Testis (tissue), 3 donors: Measurements from ENCODE around the gene UNC13B. TPM values are rescaled to one million over a fixed set of nuclear protein-coding genes. Genes with fewer than 3 reads are reported as not detected.
A peak's percentile ranks its signal among the peaks of the same experiment; 100 is the strongest.

ENCODE experiments used
- DNase-seq: peaks from one replicate; pipeline ENCODE4 v3.0.0-alpha.2; 2019
- H3K27ac ChIP-seq, 2 donors: fragments of 200-600 bp; sonication (generic); one replicate each; pipeline ENCODE4 v1.5.1; 2019
- H3K27me3 ChIP-seq: fragments of 200-600 bp; sonication (generic); one replicate; pipeline ENCODE4 v1.5.1; 2019
- H3K36me3 ChIP-seq: fragments of 200-600 bp; sonication (generic); one replicate; pipeline ENCODE4 v1.5.1; 2017; ENCODE audit warnings: low read depth; ENCODE audit errors: missing control alignments
- H3K4me1 ChIP-seq: fragments of 200-600 bp; sonication (generic); one replicate; pipeline ENCODE4 v1.5.1; 2019
- H3K4me3 ChIP-seq, 2 donors: fragments of 200-600 bp; sonication (generic); one replicate each; pipeline ENCODE4 v1.5.1; 2017 to 2019
- H3K9me3 ChIP-seq: fragments of 200-600 bp; sonication (generic); one replicate; pipeline ENCODE4 v1.5.1; 2017
- CTCF ChIP-seq, 3 experiments: fragments of 450-650 bp in 2 of 3; fragments of 200-600 bp in 1 of 3; sonication (generic) in 1 of 3; IDR thresholded peaks; one replicate each; pipeline ENCODE4 v1.5.1; 2016 to 2019; ENCODE audit warnings: antibody characterized with exemption in 3 of 3, mild to moderate bottlenecking in 2 of 3, moderate library complexity in 1 of 3
- POLR2A ChIP-seq: fragments of 450-650 bp; IDR thresholded peaks from one replicate; pipeline ENCODE4 v1.6.1; 2017; ENCODE audit warnings: antibody characterized with exemption, mild to moderate bottlenecking, moderate library complexity
- whole genome bisulfite sequencing, 2 donors: methylation state at CpG; one replicate each; pipeline ENCODE4 v1.1.5; 2018; 5-methylcytosine and 5-hydroxymethylcytosine counted together
- intact Hi-C: fragments of 100-400 bp; cut with DNase I; formaldehyde crosslinking; loops from one replicate; pipeline ENCODE4 v1.15.1; 2023; ENCODE audit warnings: low total_unique reads
- polyA plus RNA-seq: library from polyadenylated mRNA; stranded (reverse); fragments of 350-450 nt; fragmentation: Illumina TruSeq; extraction: RNeasy Lipid Tissue Mini Kit (QIAGEN cat#74804); gene quantifications from one replicate; pipeline ENCODE4 v1.2.3, GENCODE V29; 2014; ENCODE audit warnings: low read depth, low replicate concordance; ENCODE audit not compliant: insufficient read depth
- total RNA-seq, 2 donors: library from RNA; depleted of rRNA; stranded (reverse); fragments of >200 nt; gene quantifications; one replicate each; pipeline ENCODE4 v1.2.3, GENCODE V29; 2016

Gene UNC13B
- total and polyA plus RNA-seq, 3 donors from 2014 or later = 37.0 to 51.0 (median 40.2) TPM

GRCh38 chr9:35380619-35381018 is 218.8 kb downstream of the UNC13B start:
- Histone ChIP-seq H3K27me3 (no peaks in the 10 kb centered on the region), H3K4me3 (no peak overlapping the region), H3K27ac (peak overlapping the region; percentile 78 to 84), H3K9me3 (no peaks in the 10 kb centered on the region), H3K36me3 (no peaks in the 10 kb centered on the region), H3K4me1 (peaks cover 14% of the 10 kb centered on the region)
- TF ChIP-seq POLR2A (no peak), CTCF (IDR thresholded peaks at IDR 0.05) (no peak)
- intact Hi-C loops = no loop called here
- 92 to 93% methylated on average over 2 of the region's 2 CpGs for WGBS, 2 donors
- no peak for DNase-seq

GRCh38 chr9:35385042-35385441 is 223.2 kb downstream of the UNC13B start:
- H3K27me3 ChIP-seq = no peaks in the 10 kb centered on the region
- no peaks in the 10 kb centered on the region for H3K36me3 ChIP-seq
- peaks cover 9% of the 10 kb centered on the region for H3K4me1 ChIP-seq
- 53 to 55% methylated on average over 2 of the region's 2 CpGs for WGBS, 2 donors
- H3K27ac ChIP-seq = no peak overlapping the region
- intact Hi-C loops = no loop called here
- DNase-seq = peak; percentile 31
- TF ChIP-seq CTCF (IDR thresholded peaks at IDR 0.05) (peak in 2 of 3 experiments; percentile 17), POLR2A (no peak)
- no peaks in the 10 kb centered on the region for H3K9me3 ChIP-seq
- H3K4me3 ChIP-seq = no peak overlapping the region

GRCh38 chr9:35395076-35395705 is 233.4 kb downstream of the UNC13B start:
- H3K36me3 ChIP-seq = no peaks in the 10 kb centered on the region
- intact Hi-C loops = no loop called here
- H3K27ac ChIP-seq = no peak overlapping the region
- WGBS, 2 donors = 90 to 98% methylated on average over 4 of the region's 4 CpGs
- no peak for DNase-seq
- no peaks in the 10 kb centered on the region for H3K9me3 ChIP-seq
- H3K27me3 ChIP-seq = no peaks in the 10 kb centered on the region
- H3K4me1 ChIP-seq = no peaks in the 10 kb centered on the region
- no peak for TF ChIP-seq CTCF (IDR thresholded peaks at IDR 0.05)
- no peak for TF ChIP-seq POLR2A
- no peak overlapping the region for H3K4me3 ChIP-seq

GRCh38 chr9:35395706-35396101 is 233.9 kb downstream of the UNC13B start:
- Histone ChIP-seq H3K27me3 (no peaks in the 10 kb centered on the region), H3K36me3 (no peaks in the 10 kb centered on the region), H3K4me3 (no peak overlapping the region), H3K27ac (no peak overlapping the region), H3K9me3 (no peaks in the 10 kb centered on the region), H3K4me1 (no peaks in the 10 kb centered on the region)
- DNase-seq = no peak
- intact Hi-C loops = no loop called here
- TF ChIP-seq POLR2A = no peak
- no peak for TF ChIP-seq CTCF (IDR thresholded peaks at IDR 0.05)
- WGBS, 2 donors = 84 to 96% methylated on average over 1 of the region's 1 CpG

- Histone ChIP-seq H3K4me3 (no peak overlapping the region), H3K4me1 (no peaks in the 10 kb centered on the region), H3K27ac (no peak overlapping the region), H3K36me3 (no peaks in the 10 kb centered on the region), H3K9me3 (no peaks in the 10 kb centered on the region), H3K27me3 (no peaks in the 10 kb centered on the region)
- intact Hi-C loops = no loop called here
- no peak for TF ChIP-seq CTCF (IDR thresholded peaks at IDR 0.05)
- TF ChIP-seq POLR2A = no peak
- DNase-seq = no peak
- WGBS, 2 donors = 82 to 90% methylated on average over 8 to 10 of the region's 10 CpGs
Observed at GRCh38 chr9:35396560-35397215, 234.9 kb downstream of the UNC13B start.
